ENCODE data around the gene CACHD1. TPM values are rescaled to one million over a fixed set of nuclear protein-coding genes. Genes with fewer than 3 reads are reported as not detected.

Gene CACHD1
- polyA plus RNA-seq, result 1 to 10 TPM; 3.5 to 9.1 (median 7.6) TPM

GRCh38 chr1:64469977-64470664, at the start of gene CACHD1:
TSS of gene CACHD1 (plus strand) at chr1:64470129. CDS start at chr1:64470745, 616 bp downstream.
- WGBS, 3 donors, result 0 to 1% (median 0%) methylated on average over 66 to 82 of the region's 82 CpGs
- H3K27ac ChIP-seq (ENCODE audit: low read depth, low read length), result no peak within 1 kb of the TSS

GRCh38 chr1:64421377-64421776, 48.6 kb upstream of the CACHD1 start:
- 84 to 89% (median 89%) methylated on average over 4 of the region's 4 CpGs for WGBS, 3 donors
- no peak overlapping the region for H3K27ac ChIP-seq (ENCODE audit: low read depth, low read length)

- no peak overlapping the region for H3K27ac ChIP-seq (ENCODE audit: low read depth, low read length)
- 86 to 89% (median 87%) methylated on average over 4 of the region's 4 CpGs for WGBS, 3 donors
Observed at GRCh38 chr1:64423526-64423925, 46.4 kb upstream of the CACHD1 start.

GRCh38 chr1:64424412-64424811, 45.5 kb upstream of the CACHD1 start:
- no peak overlapping the region for H3K27ac ChIP-seq (ENCODE audit: low read depth, low read length)
- WGBS, 3 donors, result 100% methylated on average over 1 of the region's 1 CpG

- WGBS, 3 donors, result 84 to 97% (median 96%) methylated on average over 2 of the region's 2 CpGs
Observed at GRCh38 chr1:64425521-64425920, 44.4 kb upstream of the CACHD1 start.

GRCh38 chr1:64426681-64427080, 43.2 kb upstream of the CACHD1 start:
- WGBS, 3 donors, result 32 to 75% (median 67%) methylated on average over 2 of the region's 2 CpGs

More at GRCh38 chr1:64425521-64425920, 44.4 kb upstream of the CACHD1 start:
- no peak overlapping the region for H3K27ac ChIP-seq (ENCODE audit: low read depth, low read length)

GRCh38 chr1:64427879-64428278, 42.0 kb upstream of the CACHD1 start:
- no peak overlapping the region for H3K27ac ChIP-seq (ENCODE audit: low read depth, low read length)

More at GRCh38 chr1:64426681-64427080, 43.2 kb upstream of the CACHD1 start:
- no peak overlapping the region for H3K27ac ChIP-seq (ENCODE audit: low read depth, low read length)

GRCh38 chr1:64433308-64433707, 36.6 kb upstream of the CACHD1 start:
- H3K27ac ChIP-seq (ENCODE audit: low read depth, low read length), result no peak overlapping the region
- 82 to 89% (median 88%) methylated on average over 5 of the region's 5 CpGs for WGBS, 3 donors

More at GRCh38 chr1:64427879-64428278, 42.0 kb upstream of the CACHD1 start:
- WGBS, 3 donors, result 58 to 80% (median 60%) methylated on average over 3 of the region's 3 CpGs

- H3K27ac ChIP-seq (ENCODE audit: low read depth, low read length), result no peak overlapping the region
- 61 to 67% (median 61%) methylated on average over 3 of the region's 3 CpGs for WGBS, 3 donors
Observed at GRCh38 chr1:64433747-64434146, 36.2 kb upstream of the CACHD1 start.

- 84 to 92% (median 91%) methylated on average over 6 of the region's 6 CpGs for WGBS, 3 donors
- H3K27ac ChIP-seq (ENCODE audit: low read depth, low read length), result no peak overlapping the region
Observed at GRCh38 chr1:64435000-64435399, 34.9 kb upstream of the CACHD1 start.

GRCh38 chr1:64437453-64437852, 32.5 kb upstream of the CACHD1 start:
- 70 to 79% (median 75%) methylated on average over 2 of the region's 2 CpGs for WGBS, 3 donors
- H3K27ac ChIP-seq (ENCODE audit: low read depth, low read length), result no peak overlapping the region

GRCh38 chr1:64440183-64440826, 29.6 kb upstream of the CACHD1 start:
- WGBS, 3 donors, result 66 to 86% (median 76%) methylated on average over 7 of the region's 7 CpGs
- H3K27ac ChIP-seq (ENCODE audit: low read depth, low read length), result no peak overlapping the region

GRCh38 chr1:64451440-64451839, 18.5 kb upstream of the CACHD1 start:
- no peak overlapping the region for H3K27ac ChIP-seq (ENCODE audit: low read depth, low read length)
- WGBS, 3 donors, result 69 to 88% (median 81%) methylated on average over 1 of the region's 1 CpG

- H3K27ac ChIP-seq (ENCODE audit: low read depth, low read length), result no peak overlapping the region
- WGBS, 3 donors, result 70 to 83% (median 82%) methylated on average over 3 of the region's 3 CpGs
Observed at GRCh38 chr1:64453688-64454087, 16.2 kb upstream of the CACHD1 start.

- no peak overlapping the region for H3K27ac ChIP-seq (ENCODE audit: low read depth, low read length)
- 84 to 89% (median 85%) methylated on average over 1 of the region's 1 CpG for WGBS, 3 donors
Observed at GRCh38 chr1:64458915-64459314, 11.0 kb upstream of the CACHD1 start.

- WGBS, 3 donors, result 91 to 97% (median 97%) methylated on average over 5 of the region's 5 CpGs
- H3K27ac ChIP-seq (ENCODE audit: low read depth, low read length), result no peak overlapping the region
Observed at GRCh38 chr1:64459743-64460142, 10.2 kb upstream of the CACHD1 start.

- no peak overlapping the region for H3K27ac ChIP-seq (ENCODE audit: low read depth, low read length)
- 82 to 90% (median 88%) methylated on average over 7 of the region's 7 CpGs for WGBS, 3 donors
Observed at GRCh38 chr1:64466033-64466432, 3.9 kb upstream of the CACHD1 start.

GRCh38 chr1:64469116-64469976, 583 bp upstream of the CACHD1 start:
- WGBS, 3 donors, result 4 to 16% (median 14%) methylated on average over 28 of the region's 28 CpGs

GRCh38 chr1:64470665-64471217, 812 bp downstream of the CACHD1 start:
- WGBS, 3 donors, result 0 to 1% (median 1%) methylated on average over 30 to 43 of the region's 43 CpGs
- H3K27ac ChIP-seq (ENCODE audit: low read depth, low read length), result no peak overlapping the region

More at GRCh38 chr1:64469116-64469976, 583 bp upstream of the CACHD1 start:
- H3K27ac ChIP-seq (ENCODE audit: low read depth, low read length), result no peak overlapping the region

Measured in adipose tissue (tissue), 3 donors.